Measurements from ENCODE around the gene RPS6KB1. TPM values are rescaled to one million over a fixed set of nuclear protein-coding genes. Genes with fewer than 3 reads are reported as not detected.

Gene RPS6KB1
- total RNA-seq, 1 experiment from 2014 or later = 75.7 TPM

DNA sequence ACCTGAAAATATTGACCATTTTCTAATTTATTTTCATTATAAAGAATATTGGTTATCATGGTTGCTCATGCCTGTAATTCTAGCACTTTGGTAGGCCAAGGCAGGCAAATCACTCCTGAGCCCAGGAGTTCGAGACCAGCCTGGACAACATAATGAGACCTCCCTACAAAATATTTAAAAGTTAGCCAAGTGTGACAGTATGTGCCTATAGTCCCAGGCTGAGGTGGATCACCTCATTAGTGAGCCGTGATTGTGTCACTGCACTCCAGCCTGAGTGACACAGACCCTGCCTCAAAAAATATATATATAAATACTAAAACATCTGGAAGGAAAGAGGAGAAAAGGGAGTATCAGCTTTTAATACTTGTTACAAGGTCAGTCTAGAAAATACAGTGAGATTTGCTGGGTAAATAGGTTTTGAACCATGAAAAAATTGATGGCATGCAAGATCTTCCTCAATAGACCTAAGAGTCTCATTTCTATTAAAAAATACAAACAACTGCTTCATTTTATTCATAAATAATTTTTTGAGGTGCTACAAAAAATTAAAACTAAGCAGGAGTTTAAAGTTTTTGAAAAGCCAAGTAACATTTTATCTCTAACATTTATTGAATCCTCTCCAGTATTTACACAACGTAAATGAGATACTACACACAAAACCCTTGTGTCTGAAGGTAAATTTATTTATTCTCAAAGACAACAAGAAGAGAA, 47.9 kb upstream of the RPS6KB1 start:
- BruUV-seq (replicated peaks) = no TSS peak
- H3K4me2 ChIP-seq (ENCODE audit: low read length) = peak overlapping the region; percentile 68
- DNase-seq (ENCODE audit: low read depth, low spot score) = no peak
- intact Hi-C loops (cut with micrococcal nuclease) = no loop called here
- ChIA-PET CTCF (interaction anchor here (0.9 to 2.7 kb wide), 4 partner anchors 14 to 96 kb away, joined by 3 to 20 read pairs (median 6); no protein-coding TSS in a partner anchor), POLR2A (interaction anchor here (0.7 to 15.2 kb wide), 9 partner anchors 13 to 573 kb away, joined by 3 to 443 read pairs (median 4); partner anchors contain the start of genes PTRH2 and VMP1), RAD21 (ENCODE audit: low non-redundant PET in 1 of 2, low total read pairs in 2 of 2, uncharacterized antibody in 2 of 2, unreplicated experiment in 2 of 2) (interaction anchor here in 1 of 2 experiments (0.7 kb wide), 1 partner anchor 82 kb away, joined by 3 read pairs; no protein-coding TSS in a partner anchor)
- peak overlapping the region; percentile 92 for H3K9ac ChIP-seq (ENCODE audit: low read length)
- peak overlapping the region in 1 of 2 experiments; percentile 32; a peak in 2 of 4 replicates for H3K4me3 ChIP-seq (replicated peaks in 1 of 2; ENCODE audit: low read depth in 1 of 2, low read length in 2 of 2)
- no peaks in the 10 kb centered on the region for H3K9me2 ChIP-seq (ENCODE audit: insufficient read depth)
- ATAC-seq = no peak
- TF ChIP-seq ZFX (IDR thresholded peaks at IDR 0.05) = no peak
- 0 out of 2 replicates have a peak, but pooled peaks have one; percentile 24 for TF ChIP-seq POLR2AphosphoS5 (IDR thresholded peaks at IDR 0.05; ENCODE audit: low read depth, low read length)
- H4K20me1 ChIP-seq (ENCODE audit: insufficient read depth) = peaks cover 6% of the 10 kb centered on the region; the same call in 1 of the 2 replicates
- H3K27me3 ChIP-seq (ENCODE audit: insufficient read depth, low read length) = no peaks in the 10 kb centered on the region
- peaks cover 9 to 12% of the 10 kb centered on the region in 2 experiments for H3K36me3 ChIP-seq (ENCODE audit: control insufficient read depth in 1 of 2, insufficient read depth in 2 of 2, low read length in 2 of 2)
- H3K9me3 ChIP-seq (ENCODE audit: control insufficient read depth in 1 of 2, insufficient read depth in 1 of 2, low read depth in 1 of 2, low read length in 2 of 2) = no peaks in the 10 kb centered on the region
- peaks cover 14% of the 10 kb centered on the region for H3K79me2 ChIP-seq (ENCODE audit: insufficient read depth, low read length)
- H2AFZ ChIP-seq (ENCODE audit: low read depth, low read length, poor library complexity, severe bottlenecking) = no peak overlapping the region
- H3K4me1 ChIP-seq (ENCODE audit: control insufficient read depth in 1 of 2, insufficient read depth in 2 of 2, low read length in 2 of 2) = peaks cover 81 to 98% of the 10 kb centered on the region in 2 experiments
- H3K27ac ChIP-seq (ENCODE audit: low read depth, low read length) = peak overlapping the region; percentile 97

- ATAC-seq = peak; percentile 13
- Histone ChIP-seq H3K27ac (ENCODE audit: low read depth, low read length) (peak overlapping the region; percentile 97), H3K9me3 (ENCODE audit: control insufficient read depth in 1 of 2, insufficient read depth in 1 of 2, low read depth in 1 of 2, low read length in 2 of 2) (no peaks in the 10 kb centered on the region), H3K4me3 (replicated peaks in 1 of 2; ENCODE audit: low read depth in 1 of 2, low read length in 2 of 2) (peak overlapping the region in 1 of 2 experiments; percentile 32; a peak in 2 of 4 replicates), H3K9me2 (ENCODE audit: insufficient read depth) (no peaks in the 10 kb centered on the region), H3K4me2 (ENCODE audit: low read length) (peak overlapping the region; percentile 68), H3K27me3 (ENCODE audit: insufficient read depth, low read length) (no peaks in the 10 kb centered on the region), H3K79me2 (ENCODE audit: insufficient read depth, low read length) (peaks cover 7% of the 10 kb centered on the region), H2AFZ (ENCODE audit: low read depth, low read length, poor library complexity, severe bottlenecking) (no peak overlapping the region), H3K36me3 (ENCODE audit: control insufficient read depth in 1 of 2, insufficient read depth in 2 of 2, low read length in 2 of 2) (peaks cover under 1 to 4% of the 10 kb centered on the region in 2 experiments; a peak in 3 of 4 replicates), H3K9ac (ENCODE audit: low read length) (peak overlapping the region; percentile 92), H3K4me1 (ENCODE audit: control insufficient read depth in 1 of 2, insufficient read depth in 2 of 2, low read length in 2 of 2) (peaks cover 82 to 98% of the 10 kb centered on the region in 2 experiments), H4K20me1 (ENCODE audit: insufficient read depth) (no peaks in the 10 kb centered on the region)
- POLR2A ChIA-PET = interaction anchor here (0.7 to 15.2 kb wide), 10 partner anchors 8 to 139 kb away, joined by 3 to 443 read pairs (median 4); partner anchors contain the start of genes PTRH2 and VMP1
- RAD21 ChIA-PET (ENCODE audit: low non-redundant PET in 1 of 2, low total read pairs in 2 of 2, uncharacterized antibody in 2 of 2, unreplicated experiment in 2 of 2) = no interaction called here
- intact Hi-C loops (cut with micrococcal nuclease) = no loop called here
- BruUV-seq (replicated peaks) = TSS peak; percentile 57
- peak; percentile 90 for DNase-seq (ENCODE audit: low read depth, low spot score)
- CTCF ChIA-PET = interaction anchor here (0.7 to 2.7 kb wide), 6 partner anchors 14 to 97 kb away, joined by 3 to 20 read pairs (median 4); no protein-coding TSS in a partner anchor
- TF ChIP-seq EGR1 (IDR thresholded peaks at IDR 0.05; ENCODE audit: low read depth) = no peak
- TF ChIP-seq, protein P1, sequence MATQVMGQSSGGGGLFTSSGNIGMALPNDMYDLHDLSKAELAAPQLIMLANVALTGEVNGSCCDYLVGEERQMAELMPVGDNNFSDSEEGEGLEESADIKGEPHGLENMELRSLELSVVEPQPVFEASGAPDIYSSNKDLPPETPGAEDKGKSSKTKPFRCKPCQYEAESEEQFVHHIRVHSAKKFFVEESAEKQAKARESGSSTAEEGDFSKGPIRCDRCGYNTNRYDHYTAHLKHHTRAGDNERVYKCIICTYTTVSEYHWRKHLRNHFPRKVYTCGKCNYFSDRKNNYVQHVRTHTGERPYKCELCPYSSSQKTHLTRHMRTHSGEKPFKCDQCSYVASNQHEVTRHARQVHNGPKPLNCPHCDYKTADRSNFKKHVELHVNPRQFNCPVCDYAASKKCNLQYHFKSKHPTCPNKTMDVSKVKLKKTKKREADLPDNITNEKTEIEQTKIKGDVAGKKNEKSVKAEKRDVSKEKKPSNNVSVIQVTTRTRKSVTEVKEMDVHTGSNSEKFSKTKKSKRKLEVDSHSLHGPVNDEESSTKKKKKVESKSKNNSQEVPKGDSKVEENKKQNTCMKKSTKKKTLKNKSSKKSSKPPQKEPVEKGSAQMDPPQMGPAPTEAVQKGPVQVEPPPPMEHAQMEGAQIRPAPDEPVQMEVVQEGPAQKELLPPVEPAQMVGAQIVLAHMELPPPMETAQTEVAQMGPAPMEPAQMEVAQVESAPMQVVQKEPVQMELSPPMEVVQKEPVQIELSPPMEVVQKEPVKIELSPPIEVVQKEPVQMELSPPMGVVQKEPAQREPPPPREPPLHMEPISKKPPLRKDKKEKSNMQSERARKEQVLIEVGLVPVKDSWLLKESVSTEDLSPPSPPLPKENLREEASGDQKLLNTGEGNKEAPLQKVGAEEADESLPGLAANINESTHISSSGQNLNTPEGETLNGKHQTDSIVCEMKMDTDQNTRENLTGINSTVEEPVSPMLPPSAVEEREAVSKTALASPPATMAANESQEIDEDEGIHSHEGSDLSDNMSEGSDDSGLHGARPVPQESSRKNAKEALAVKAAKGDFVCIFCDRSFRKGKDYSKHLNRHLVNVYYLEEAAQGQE (IDR thresholded peaks at IDR 0.05; ENCODE audit: low read depth) = no peak
- TF ChIP-seq CEBPB (IDR thresholded peaks at IDR 0.05; ENCODE audit: low read depth) = no peak
- peak; percentile 55 for TF ChIP-seq POLR2AphosphoS5 (IDR thresholded peaks at IDR 0.05; ENCODE audit: low read depth, low read length)
- no peak for TF ChIP-seq POLR2A (IDR thresholded peaks at IDR 0.05; ENCODE audit: borderline replicate concordance, extremely low read depth, insufficient read depth, insufficient read length)
- TF ChIP-seq TCF7L2 (IDR thresholded peaks at IDR 0.05; ENCODE audit: borderline replicate concordance, extremely low read depth, insufficient read depth, insufficient read length) = peak; percentile 30
- no peak for TF ChIP-seq ZFX (IDR thresholded peaks at IDR 0.05)
- no peak for TF ChIP-seq CBX3 (IDR thresholded peaks at IDR 0.05; ENCODE audit: low read depth)
- TF ChIP-seq ZNF274 (IDR thresholded peaks at IDR 0.05; ENCODE audit: low read depth, low read length) = no peak
- TF ChIP-seq RAD21 (IDR thresholded peaks at IDR 0.05; ENCODE audit: low read depth) = no peak
These were observed 47.1 kb upstream of the RPS6KB1 start for GRCh38 chr17:59845595-59846393.
